Activated T-helper 1 cell treated with anti-CD3 and anti-CD28 coated beads, Interleukin-2, amount 50 U/mL, for 16 hours (primary cell): ENCODE results near the gene AARS2.
"Not testable (repeated sequence)": the region's sequence is repeated elsewhere in the genome, so short reads cannot be mapped to it uniquely, and the experiment has no call there.

Experiments used
- DNase-seq, 2 donors: peaks; one replicate each; pipeline ENCODE4 v3.0.0-alpha.2; 2020; ENCODE audit warnings: low read depth in 1 of 2, low spot score in 1 of 2

AARS2 gene

DNA sequence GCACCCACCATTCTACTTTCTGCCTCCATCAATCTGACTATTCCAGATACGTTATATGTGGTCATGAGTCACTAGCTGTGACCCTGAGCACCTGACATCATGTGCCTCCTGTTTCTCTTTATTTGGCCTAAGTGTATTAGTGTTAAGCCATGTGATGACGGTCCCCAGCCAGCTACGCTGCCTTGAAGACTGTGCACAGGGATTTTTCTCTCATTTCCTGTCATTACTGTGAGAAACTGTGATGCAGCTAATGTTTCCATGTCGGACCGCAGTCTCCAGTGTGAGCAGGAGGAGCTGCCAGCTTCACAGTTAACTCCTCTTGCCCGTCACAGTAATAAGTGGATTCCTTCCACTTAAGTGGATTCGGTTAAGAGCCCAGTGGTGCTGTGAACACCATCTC lies 19.4 kb upstream of the AARS2 start:
- no peak for DNase-seq

DNA sequence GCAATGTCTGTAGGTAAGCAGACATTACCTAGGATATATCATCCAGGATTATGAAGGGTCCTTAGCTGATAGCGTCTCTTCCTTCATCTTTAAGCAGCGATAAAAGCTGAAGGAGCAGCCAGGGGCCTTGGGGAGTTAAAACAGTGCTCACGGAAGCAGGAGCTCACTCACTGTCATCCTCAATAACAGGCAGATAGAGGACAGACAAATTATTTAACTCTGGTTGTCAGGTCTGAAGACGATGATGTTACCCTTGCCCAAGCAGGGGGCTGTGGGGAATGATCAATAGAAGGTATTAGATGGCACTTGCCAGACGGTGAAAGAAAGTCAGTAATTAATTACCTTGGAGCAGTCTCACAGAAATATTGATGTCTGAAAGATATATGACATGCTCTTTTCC lies 16.7 kb upstream of the AARS2 start:
- DNase-seq = no peak

DNA sequence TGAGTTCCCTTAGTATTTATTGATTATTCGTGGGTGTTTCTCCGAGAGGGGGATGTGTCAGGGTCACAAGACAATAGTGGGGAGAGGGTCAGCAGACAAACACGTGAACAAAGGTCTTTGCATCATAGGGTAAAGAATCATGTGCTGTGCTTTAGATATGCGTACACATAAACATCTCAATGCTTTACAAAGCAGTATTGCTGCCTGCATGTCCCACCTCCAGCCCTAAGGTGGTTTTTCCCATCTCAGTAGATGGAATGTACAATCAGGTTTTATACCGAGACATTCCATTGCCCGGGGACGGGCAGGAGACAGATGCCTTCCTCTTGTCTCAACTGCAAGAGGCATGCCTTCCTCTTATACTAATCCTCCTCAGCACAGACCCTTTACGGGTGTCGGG lies 15.1 kb upstream of the AARS2 start:
- DNase-seq = not testable (repeated sequence)

DNA sequence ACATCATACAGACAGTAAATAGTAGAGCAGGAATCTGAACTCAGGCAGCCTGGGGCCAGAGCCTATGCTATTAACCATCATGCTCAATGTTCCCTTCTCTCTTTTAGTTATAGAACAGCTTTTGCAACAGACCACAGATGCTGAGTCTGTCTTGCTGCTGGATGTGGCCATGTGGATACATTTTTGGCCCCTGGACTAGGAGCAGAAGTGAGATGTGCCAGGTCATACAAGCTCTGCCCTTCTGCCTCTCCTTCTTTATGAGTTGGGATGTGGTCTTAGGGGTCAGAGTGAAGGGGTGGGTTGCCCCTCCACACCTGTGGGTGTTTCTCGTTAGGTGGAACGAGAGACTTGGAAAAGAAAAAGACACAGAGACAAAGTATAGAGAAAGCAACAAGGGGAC lies 14.6 kb upstream of the AARS2 start:
- no peak for DNase-seq

DNA sequence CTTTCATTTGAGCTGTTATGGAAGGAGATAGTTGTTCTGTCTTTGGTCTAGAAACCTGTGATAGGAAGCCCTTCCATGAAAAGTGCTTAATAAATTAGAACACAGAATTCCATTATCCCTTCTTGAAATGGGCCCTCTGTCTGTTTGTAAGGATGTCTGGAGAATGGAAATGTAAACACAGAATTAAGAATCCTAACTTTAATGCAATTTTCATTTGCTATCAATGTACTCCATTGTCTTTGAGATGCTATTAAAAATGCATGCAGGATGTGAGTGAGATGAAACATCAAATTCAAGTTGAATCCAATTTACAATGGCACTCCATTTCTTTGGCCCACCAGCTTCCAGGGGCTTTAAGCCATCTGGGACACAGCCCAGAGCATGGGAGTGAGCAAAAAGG lies 13.9 kb upstream of the AARS2 start:
- no peak for DNase-seq

DNA sequence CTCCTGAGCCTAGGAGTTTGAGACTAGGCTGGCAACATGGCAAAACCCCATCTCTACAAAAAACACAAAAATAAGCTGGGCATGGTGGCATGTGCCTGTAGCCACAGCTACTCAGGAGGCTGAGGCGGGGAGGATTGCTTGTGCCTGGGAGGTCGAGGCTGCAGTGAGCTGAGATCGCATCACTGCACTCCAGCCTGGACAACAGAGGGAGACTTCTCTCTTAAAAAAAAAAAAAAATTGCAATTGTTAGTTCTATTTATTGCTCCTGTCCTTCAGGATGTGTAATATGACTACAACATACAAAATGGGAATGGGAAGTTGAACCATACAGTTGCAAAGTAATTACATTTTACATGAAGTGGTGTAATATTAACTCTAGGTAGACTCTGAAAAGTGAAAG lies 8.1 kb upstream of the AARS2 start:
- no peak for DNase-seq

DNA sequence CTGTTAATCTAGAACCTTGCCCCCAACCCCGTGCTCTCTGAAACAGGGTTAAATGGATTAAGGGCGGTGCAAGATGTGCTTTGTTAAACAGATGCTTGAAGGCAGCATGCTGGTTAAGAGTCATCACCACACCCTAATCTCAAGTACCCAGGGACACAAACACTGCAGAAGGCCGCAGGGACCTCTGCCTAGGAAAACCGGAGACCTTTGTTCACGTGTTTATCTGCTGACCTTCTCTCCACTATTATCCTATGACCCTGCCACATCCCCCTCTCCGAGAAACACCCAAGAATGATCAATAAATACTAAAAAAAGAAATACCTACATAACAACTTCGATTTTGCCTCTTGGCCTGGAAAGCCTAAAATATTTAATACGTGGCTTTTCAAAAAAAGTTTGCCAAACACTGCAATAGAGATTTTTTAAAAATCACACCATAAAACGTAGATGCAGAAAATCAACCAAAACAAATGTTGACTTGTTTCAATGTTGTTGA lies 4.0 kb upstream of the AARS2 start:
- DNase-seq = not testable (repeated sequence)

DNA sequence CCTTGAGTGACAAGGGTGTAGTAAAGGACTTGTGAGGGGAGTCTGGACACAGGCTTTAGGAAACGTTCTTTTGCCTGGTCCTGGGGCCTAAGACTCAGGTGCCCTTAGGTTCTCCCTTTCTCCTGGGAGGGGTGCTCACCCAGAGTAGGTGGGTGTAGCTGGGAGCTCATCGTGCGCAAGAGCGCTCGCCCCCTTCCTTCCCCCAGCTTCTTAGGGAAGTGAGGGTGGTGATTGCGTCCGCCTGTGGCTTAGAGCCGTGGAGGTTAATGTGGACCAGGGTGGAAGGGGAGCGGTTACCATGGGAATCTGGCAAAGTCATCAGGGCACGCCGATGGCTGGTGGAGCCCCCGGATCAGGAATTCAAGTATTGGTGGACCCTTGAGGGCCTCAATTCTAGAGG lies 3.3 kb upstream of the AARS2 start:
- no peak for DNase-seq

DNA sequence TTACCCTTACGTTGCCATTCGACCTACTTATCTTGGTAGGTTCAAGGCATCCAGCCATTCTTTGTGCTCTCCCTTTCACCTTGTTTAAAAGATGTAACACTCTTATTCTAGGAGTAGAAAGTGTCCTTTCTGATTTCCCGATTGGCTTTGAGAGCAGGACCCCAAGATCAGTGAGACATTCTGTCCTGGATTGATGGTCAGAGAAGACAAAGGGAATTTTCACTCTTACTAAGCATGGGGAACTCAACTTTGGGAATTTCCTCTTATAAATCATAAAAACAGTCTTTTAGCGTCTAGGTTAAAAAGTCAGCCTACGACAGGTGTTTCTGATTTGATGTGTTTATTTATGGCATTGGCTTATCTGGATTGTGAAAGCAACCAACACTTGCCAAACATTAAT lies 2.8 kb upstream of the AARS2 start:
- no peak for DNase-seq

DNA sequence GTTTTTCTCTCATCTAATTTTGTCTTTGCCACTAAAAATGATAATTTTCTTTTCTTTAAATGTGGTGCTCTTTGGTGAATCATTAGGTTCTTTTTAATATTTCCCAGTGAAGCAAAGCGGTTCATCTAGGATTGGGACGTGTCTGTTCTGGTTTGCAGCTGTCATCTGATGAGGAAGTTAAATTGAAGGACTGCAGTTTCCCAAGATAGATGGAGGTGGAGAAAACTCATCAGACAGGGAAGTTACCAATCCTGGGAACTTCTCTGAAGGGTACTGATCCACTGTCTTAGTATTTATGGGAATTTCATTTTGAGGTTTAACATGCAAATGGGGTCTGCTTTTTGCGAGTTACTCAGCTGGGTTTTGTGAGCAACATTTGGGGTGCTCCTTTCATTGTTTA lies 2.4 kb upstream of the AARS2 start:
- no peak for DNase-seq

DNA sequence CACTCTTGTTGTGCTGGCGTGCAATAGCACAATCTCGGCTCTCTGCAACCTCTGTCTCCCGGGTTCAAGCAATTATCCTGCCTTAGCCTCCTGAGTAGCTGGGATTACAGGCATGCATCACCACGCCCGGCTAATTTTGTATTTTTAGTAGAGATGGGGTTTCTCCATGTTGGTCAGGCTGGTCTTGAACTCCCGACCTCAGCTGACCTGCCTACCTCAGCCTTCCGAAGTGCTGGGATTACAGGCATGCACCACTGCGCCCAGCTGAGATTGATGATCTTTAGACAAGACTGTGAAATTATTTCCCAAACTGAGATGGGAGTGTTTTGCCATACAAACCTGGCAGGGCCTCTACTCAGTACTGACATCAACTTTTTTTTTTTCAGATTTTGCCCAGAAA lies 1.5 kb upstream of the AARS2 start:
- not testable (repeated sequence) for DNase-seq

DNA sequence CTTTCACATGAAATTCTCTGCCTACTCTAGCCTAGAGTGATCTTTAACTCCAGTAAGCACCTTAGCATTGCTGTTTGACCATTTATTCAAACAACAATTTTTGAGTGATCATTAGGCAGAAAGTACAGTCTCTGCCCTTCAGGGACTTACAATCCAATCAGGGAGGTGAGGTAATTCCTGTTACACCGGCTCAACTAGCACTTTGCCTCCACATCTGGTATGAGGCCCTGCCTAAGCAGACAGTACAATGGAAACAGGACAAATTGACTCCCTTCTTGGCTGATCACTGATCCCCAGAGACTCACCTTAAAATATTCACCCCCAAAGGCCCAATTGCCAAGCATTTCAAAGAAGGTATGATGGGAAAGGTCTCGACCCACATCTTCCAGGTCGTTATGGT lies 1.4 kb downstream of the AARS2 start:
- no peak for DNase-seq

DNA sequence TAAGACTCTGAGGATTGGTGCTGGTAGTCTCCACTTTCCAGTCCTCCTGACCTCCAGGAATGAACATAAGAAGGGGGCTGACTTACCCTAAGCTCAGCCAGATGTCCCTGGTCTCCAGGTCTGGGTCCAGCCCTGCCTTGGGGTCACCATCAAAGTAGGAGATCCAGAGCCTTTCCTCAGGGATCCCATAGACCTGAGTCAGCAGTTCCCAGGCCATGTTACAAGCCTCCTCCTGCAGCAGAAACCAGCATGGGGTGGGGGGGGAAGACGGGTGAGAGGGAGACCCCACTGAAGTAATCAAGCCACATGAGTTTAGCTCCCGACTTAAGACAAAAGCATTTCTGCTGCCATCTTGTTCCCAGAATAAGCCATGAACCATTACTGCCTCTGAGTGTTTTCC lies 1.8 kb downstream of the AARS2 start:
- DNase-seq = no peak

DNA sequence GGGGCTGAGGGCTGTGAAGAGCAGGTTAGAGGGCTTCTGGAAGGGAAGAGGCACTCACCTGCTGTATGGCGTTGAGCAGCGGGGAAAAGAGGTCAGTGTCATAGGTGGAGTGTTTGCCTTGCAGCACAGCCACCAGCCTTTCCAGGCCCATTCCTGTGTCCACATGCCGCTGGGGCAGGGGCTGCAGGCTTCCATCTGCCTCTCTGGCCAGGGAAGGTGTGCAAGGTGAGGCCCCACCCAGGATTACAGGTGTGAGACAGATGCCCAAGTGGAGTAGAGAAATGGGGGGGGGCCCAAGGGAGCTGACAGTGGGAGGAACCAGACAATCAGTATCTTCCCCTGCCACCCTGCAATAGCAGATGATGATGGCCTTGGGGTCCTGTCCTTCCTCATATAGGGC lies 2.9 kb downstream of the AARS2 start:
- DNase-seq = no peak

DNA sequence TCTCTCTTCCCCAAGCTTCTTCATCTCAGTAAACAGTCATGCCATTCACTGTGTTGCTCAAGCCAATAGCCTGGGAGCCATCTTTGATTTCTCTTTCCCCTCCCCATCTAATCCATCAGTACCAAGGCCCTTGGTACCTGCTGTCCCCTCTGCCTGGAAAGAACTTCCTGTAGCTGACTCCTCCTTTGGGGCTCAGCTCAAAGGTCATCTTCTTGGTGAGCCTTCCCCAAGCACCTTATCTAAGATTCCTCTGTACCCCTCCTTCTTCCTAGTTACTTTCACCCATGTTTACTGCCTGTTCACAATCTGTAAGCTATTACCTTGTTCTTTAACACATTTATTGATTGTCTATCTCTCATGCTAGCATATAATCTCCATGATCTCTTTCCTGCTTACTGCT lies 3.5 kb downstream of the AARS2 start:
- DNase-seq = no peak

DNA sequence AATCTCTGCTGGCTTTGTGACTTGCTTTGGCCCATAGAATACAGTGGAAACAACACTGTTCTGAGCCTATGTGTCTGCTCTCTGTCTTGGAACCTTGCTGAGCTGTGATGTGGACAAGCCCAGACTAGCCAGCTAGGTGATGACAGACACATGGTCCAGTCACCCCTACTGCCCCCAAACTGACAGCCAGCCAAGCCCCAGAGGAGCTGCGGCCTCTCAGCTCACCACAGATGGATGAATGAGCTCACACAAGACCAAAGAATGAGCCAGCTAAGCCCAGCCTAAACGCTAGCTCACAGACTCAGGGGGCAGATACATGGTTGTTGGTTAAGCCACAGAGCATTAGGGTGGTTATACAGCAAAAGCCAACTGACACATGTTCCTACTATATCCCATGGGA lies 4.1 kb downstream of the AARS2 start:
- DNase-seq = no peak

DNA sequence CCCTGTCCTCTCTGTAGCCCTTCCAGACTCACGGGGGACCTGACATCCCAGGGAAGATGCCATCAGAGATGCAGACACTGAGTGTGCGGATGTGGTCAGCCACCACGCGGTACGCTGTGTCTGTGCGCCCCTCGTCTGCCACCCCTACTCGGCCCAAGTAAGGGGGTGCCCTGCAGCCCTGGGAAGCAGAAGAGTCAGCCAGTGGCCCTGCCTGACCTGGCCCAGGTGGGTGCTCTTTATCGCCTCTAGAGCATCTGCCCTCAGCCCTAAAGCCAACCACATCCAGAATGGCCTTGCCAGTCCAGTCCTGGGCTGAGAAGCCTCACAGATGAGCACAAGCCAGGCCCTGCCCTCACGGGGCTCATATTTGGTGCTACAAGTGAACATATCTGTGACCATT lies 5.9 kb downstream of the AARS2 start:
- no peak for DNase-seq

DNA sequence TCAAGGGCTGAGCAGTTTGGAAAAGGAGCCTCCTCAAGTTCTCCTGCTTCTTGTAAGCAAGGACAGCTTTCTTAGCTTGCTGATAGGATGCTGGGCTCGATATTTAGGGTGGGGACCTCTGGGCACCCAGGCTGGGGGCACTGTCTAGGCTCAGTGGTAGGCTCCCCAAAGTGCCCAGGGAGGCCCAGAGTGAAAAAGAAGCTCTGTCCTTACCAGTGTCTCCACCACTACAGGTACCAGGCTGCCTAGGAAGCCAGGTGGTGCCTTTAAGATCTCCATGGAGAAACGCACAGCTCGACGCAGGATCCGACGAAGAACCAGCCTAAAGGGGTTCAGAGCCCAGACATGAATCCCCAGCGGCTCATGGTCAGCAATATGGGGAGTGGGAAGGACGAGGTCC lies 6.4 kb downstream of the AARS2 start:
- no peak for DNase-seq

DNA sequence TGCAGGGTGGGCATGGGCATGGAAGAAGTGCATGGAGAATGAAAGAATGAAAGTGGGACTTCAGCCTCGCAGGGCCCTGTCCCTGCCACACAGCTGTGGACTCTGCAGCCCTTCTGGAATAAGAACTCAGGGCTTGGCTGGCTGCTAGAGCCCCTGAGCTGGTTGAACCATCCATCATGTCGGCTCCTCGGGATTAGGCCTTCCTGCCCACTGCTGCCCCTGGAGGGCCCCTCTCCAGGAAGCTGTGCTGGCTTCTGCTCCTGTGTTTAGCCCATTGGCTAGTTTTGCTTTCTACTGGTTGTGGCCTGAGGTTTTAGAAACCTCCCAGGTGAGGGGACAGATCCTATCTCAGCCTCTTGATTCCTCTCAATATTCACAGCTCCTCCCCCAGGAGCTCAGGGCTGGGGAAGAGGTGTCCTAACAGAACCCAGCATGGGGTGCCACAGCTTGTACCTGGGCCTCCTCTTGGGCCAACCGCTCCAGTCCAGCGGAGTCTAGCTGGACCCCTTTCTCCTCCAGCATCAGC lies 7.9 kb downstream of the AARS2 start:
- DNase-seq = no peak

DNA sequence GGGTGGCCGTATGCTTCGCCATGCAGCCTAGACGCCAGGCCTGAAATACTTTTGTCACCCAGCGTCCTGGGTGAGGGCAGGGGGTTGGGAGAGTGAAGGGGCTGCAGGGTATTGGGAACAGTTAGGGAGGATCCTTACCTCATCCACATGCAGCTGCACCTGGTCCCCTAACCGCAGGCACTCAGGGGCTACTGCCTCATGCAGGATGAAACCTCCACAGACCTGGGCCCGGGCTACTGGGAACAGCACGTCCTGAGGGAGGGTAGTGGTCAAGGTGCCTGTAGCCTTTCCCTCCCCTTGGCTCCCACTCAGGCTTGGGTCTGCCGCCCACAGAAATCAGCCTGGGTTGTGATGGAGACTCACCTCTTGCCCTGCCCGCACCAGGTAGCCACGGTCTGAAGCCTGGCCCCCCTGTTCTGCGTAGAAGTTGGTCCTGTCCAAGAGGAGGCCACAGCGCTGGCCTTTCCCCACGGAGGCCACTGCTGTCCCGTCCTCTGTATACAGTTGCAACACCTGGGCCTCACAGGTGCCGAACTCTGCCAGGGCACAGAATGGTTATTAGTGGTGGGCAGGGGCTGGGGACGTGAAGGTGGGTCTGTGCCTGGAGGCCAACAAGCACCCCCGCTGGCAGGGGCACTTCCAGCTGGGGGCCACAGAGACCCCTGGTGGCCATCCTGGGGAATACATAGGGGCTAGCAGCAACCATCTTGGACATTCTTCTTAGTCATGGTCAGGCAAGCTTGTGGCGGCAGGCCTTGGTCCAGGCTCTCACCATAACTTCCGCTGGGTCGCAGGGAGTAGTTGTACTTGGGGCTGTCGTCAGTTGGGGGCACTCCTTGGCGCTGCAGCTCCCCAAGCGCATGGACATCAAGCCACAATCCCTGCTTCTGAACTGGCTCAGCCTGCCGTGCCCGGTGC lies 8.6 kb downstream of the AARS2 start:
- peak in 1 of 2 donors; percentile 26 for DNase-seq

DNA sequence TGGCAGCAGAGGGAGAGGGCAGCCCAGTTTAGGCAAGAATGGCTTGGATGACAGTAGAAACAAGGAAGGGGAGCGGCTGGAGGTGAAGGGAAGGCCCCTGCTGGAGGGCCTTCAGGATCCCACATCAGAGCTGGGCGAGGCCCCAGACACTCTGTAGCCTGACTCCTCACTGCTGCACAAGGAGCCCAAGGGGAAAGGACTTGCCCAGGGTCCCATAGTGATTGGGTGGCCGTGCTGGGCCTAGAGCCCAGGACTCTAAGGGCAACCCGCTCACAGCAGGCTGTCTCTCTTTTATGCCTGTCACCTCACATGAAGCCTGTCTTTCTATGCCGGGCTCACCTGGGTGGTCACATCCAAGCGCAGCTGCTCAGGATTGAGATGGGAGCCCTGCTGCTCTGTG lies 9.3 kb downstream of the AARS2 start:
- no peak for DNase-seq

DNA sequence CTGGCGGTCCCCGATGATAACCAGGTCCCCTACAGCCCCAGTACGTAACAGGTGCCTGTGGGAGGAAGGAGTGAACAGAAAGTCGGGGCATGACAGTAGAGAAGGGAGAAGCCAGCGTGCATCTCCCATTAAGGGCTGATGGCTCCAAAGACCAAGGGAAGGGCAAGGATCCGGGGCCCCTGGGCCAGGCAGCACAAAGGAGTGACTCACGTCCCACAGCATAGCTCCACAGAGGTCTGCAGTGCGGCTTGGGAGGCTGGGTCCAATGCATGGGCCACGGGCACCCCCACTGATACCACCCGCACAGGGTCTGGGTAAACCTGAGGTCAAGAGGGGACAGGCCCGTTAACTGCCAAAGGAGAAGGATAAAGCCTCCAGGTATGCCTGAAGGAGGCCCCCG lies 10.3 kb downstream of the AARS2 start:
- no peak for DNase-seq
